OCI-LY7 (cell line): Measurements from ENCODE around the gene GALNTL6. TPM values are rescaled to one million over a fixed set of nuclear protein-coding genes. Genes with fewer than 3 reads are reported as not detected.

Source experiments
- BruUV-seq: library from RNA; stranded (reverse); fragments of 400-500 nt; replicated peaks from 2 replicates; lab custom pipeline; 2021; lab: Mats Ljungman, UMichigan
- CTCF ChIA-PET: fragments of 300-600 bp; sonication (Branson Sonifier 250); formaldehyde crosslinking; loops from one replicate; lab custom pipeline; 2022; ENCODE audit warnings: antibody characterized with exemption; ENCODE audit not compliant: unreplicated experiment; lab: Charles Lee
- POLR2A ChIA-PET: fragments of 300-600 bp; sonication (Branson Sonifier 250); formaldehyde crosslinking; loops from one replicate; lab custom pipeline; 2022; ENCODE audit warnings: antibody characterized with exemption; lab: Charles Lee
- DNase-seq: peaks from one replicate; pipeline ENCODE4 v3.0.0-alpha.2; 2015; ENCODE audit warnings: low spot score
- H2AFZ ChIP-seq: fragments of 200-600 bp; sonication (generic), shearing (Covaris generic); 2 replicates; pipeline ENCODE4 v1.6.1; 2014; ENCODE audit warnings: mild to moderate bottlenecking, antibody characterized with exemption, low read length, moderate library complexity
- H3K27ac ChIP-seq: fragments of 200-600 bp; sonication (generic); 2 replicates; pipeline ENCODE4 v1.5.1; 2014; ENCODE audit warnings: mixed run types, low read depth, mild to moderate bottlenecking, moderate library complexity, low read length, inconsistent platforms; ENCODE audit not compliant: poor library complexity, severe bottlenecking
- H3K36me3 ChIP-seq: fragments of 200-600 bp; sonication (generic); 2 replicates; pipeline ENCODE4 v1.6.1; 2014; ENCODE audit warnings: mild to moderate bottlenecking, antibody characterized with exemption, low read length, moderate library complexity, mixed read lengths; ENCODE audit not compliant: insufficient read depth
- H3K4me1 ChIP-seq: fragments of 200-600 bp; sonication (generic); 2 replicates; pipeline ENCODE4 v1.5.1; 2014; ENCODE audit warnings: mild to moderate bottlenecking, low read length; ENCODE audit not compliant: insufficient read depth, poor library complexity, severe bottlenecking
- H3K4me2 ChIP-seq: fragments of 200-600 bp; sonication (generic); 2 replicates; pipeline ENCODE4 v1.6.1; 2014; ENCODE audit warnings: mild to moderate bottlenecking, low read length
- H3K4me3 ChIP-seq: fragments of 200-600 bp; sonication (generic); 2 replicates; pipeline ENCODE4 v1.5.1; 2014; ENCODE audit warnings: mild to moderate bottlenecking, low read depth, low read length; ENCODE audit not compliant: poor library complexity, severe bottlenecking
- H3K79me2 ChIP-seq: fragments of 200-600 bp; sonication (generic); 2 replicates; pipeline ENCODE4 v1.6.1; 2016; ENCODE audit warnings: low read depth, mild to moderate bottlenecking, low read length, moderate library complexity, mixed read lengths; ENCODE audit not compliant: insufficient read depth
- H3K9me2 ChIP-seq: fragments of 200-600 bp; sonication (generic); 2 replicates; pipeline ENCODE4 v1.6.1; 2016; ENCODE audit warnings: mild to moderate bottlenecking, low read length, mixed read lengths; ENCODE audit not compliant: insufficient read depth
- H3K9me3 ChIP-seq: fragments of 200-600 bp; sonication (generic); 2 replicates; pipeline ENCODE4 v1.6.1; 2014; ENCODE audit warnings: mild to moderate bottlenecking, mixed run types, low read length, mixed read lengths
- H4K20me1 ChIP-seq: fragments of 200-600 bp; sonication (generic); 2 replicates; pipeline ENCODE4 v1.6.1; 2014; ENCODE audit warnings: mild to moderate bottlenecking, antibody characterized with exemption, low read length, moderate library complexity, mixed read lengths; ENCODE audit not compliant: insufficient read depth
- EZH2phosphoT487 ChIP-seq: fragments of 200-600 bp; sonication (generic); IDR thresholded peaks from 2 replicates; pipeline ENCODE4 v1.6.1; 2018; ENCODE audit warnings: low read depth, borderline replicate concordance, mild to moderate bottlenecking, mixed run types, antibody characterized with exemption, low read length, moderate library complexity, mixed read lengths
- intact Hi-C: fragments of 100-400 bp; cut with micrococcal nuclease; formaldehyde crosslinking; loops from one replicate; pipeline ENCODE4 v1.10.0; 2022; ENCODE audit not compliant: unreplicated experiment
- total RNA-seq, 2 experiments: library from RNA; depleted of rRNA in 1 of 2; stranded (reverse); fragments of >200 nt in 1 of 2; shearing (Covaris generic) in 1 of 2; gene quantifications; 2 replicates each; pipeline ENCODE4 v1.2.3, GENCODE V29; 2014 to 2022
- TF ChIP-seq, protein P1 (sequence below): fragments of 200-600 bp; sonication (generic); conservative IDR thresholded peaks from 2 replicates; pipeline ENCODE4 v1.5.1; 2014; ENCODE audit warnings: mild to moderate bottlenecking, antibody characterized with exemption, low read length, moderate library complexity, mixed read lengths

GALNTL6 gene
- total RNA-seq, 2 experiments from 2014 or later = not detected

DNA sequence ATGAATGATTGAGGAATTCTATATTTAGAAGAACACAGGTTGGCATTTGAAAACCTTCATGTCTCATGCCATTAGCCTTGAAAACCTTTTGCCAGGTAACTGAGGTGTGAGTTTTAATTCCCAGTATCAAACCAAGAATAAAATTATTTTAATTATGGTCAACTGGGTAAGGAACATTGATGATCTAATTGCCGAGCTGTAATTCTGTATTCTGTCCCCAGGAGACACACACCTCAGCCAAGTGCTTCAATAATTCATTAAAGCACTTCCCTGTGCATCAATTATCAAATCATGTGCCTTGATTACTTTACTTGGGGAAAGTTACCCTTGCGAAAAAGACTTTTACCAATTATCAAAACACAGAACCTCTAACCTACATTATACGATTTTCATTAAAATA, 1023.5 kb downstream of the GALNTL6 start:
- intact Hi-C loops = loop anchor here (10.0 kb wide), 1 partner anchor 632 kb away; no protein-coding TSS in a partner anchor
- no peak overlapping the region for H3K27ac ChIP-seq
- no TSS peak for BruUV-seq
- no peaks in the 10 kb centered on the region for H3K4me1 ChIP-seq
- no peaks in the 10 kb centered on the region for H3K9me2 ChIP-seq
- no peaks in the 10 kb centered on the region for H3K36me3 ChIP-seq
- no peaks in the 10 kb centered on the region for H4K20me1 ChIP-seq
- H3K4me2 ChIP-seq = no peak overlapping the region
- H2AFZ ChIP-seq = no peak overlapping the region
- TF ChIP-seq EZH2phosphoT487 = no peak
- TF ChIP-seq, protein P1, sequence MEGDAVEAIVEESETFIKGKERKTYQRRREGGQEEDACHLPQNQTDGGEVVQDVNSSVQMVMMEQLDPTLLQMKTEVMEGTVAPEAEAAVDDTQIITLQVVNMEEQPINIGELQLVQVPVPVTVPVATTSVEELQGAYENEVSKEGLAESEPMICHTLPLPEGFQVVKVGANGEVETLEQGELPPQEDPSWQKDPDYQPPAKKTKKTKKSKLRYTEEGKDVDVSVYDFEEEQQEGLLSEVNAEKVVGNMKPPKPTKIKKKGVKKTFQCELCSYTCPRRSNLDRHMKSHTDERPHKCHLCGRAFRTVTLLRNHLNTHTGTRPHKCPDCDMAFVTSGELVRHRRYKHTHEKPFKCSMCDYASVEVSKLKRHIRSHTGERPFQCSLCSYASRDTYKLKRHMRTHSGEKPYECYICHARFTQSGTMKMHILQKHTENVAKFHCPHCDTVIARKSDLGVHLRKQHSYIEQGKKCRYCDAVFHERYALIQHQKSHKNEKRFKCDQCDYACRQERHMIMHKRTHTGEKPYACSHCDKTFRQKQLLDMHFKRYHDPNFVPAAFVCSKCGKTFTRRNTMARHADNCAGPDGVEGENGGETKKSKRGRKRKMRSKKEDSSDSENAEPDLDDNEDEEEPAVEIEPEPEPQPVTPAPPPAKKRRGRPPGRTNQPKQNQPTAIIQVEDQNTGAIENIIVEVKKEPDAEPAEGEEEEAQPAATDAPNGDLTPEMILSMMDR = no peak
- no peak overlapping the region for H3K4me3 ChIP-seq
- no peaks in the 10 kb centered on the region for H3K9me3 ChIP-seq
- no peak for DNase-seq
- H3K79me2 ChIP-seq = no peaks in the 10 kb centered on the region
- CTCF ChIA-PET = no interaction called here
- POLR2A ChIA-PET = no interaction called here

DNA sequence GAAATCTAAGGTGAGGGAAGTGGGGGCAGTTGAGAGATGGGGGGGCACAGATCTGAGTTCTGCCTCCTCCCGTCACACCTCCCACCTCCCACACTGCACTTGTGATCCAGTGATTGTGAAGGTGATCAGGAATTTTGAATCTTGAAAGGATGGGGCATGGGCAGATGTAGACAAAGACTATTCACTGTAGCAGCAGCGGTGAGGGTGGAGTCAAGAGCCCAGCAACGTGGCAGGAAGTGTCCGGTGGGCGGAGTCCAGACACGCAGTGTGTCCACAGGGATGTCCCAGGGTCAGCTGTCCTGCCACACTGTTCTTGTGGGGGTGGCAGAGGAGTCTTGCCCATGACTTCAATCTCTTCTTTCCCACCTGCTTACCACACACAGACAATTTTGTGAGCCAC, 1024.9 kb downstream of the GALNTL6 start:
- intact Hi-C loops = loop anchor here (10.0 kb wide), 1 partner anchor 633 kb away; no protein-coding TSS in a partner anchor
- no TSS peak for BruUV-seq
- Histone ChIP-seq H2AFZ (no peak overlapping the region), H3K79me2 (no peaks in the 10 kb centered on the region), H3K9me2 (no peaks in the 10 kb centered on the region), H3K9me3 (no peaks in the 10 kb centered on the region), H3K36me3 (no peaks in the 10 kb centered on the region), H3K27ac (no peak overlapping the region), H4K20me1 (no peaks in the 10 kb centered on the region), H3K4me3 (no peak overlapping the region), H3K4me2 (no peak overlapping the region), H3K4me1 (no peaks in the 10 kb centered on the region)
- CTCF ChIA-PET = no interaction called here
- DNase-seq = no peak
- no peak for TF ChIP-seq EZH2phosphoT487
- TF ChIP-seq, protein P1 = no peak
- POLR2A ChIA-PET = no interaction called here

DNA sequence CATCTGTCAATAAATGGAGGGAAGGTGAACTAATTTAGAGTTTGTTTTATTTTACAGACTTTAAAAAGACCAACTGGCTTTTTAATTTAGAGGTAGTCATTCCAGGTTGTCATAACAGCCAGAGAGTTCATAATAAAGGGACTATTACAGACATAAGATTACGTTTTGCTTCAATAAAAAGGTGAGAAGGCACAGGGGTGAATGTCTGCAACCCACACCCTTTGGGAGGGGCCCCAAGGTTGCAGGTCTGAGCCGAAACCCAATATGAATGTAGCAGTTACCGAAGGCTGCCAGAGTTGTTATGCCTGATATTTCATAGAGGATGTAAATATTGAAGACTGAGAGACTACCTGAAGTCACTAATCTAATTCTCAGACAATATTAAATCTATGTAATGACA, 1025.7 kb downstream of the GALNTL6 start:
- Histone ChIP-seq H3K9me3 (no peaks in the 10 kb centered on the region), H3K9me2 (no peaks in the 10 kb centered on the region), H3K27ac (no peak overlapping the region), H3K79me2 (no peaks in the 10 kb centered on the region), H3K4me1 (no peaks in the 10 kb centered on the region), H3K36me3 (no peaks in the 10 kb centered on the region), H4K20me1 (no peaks in the 10 kb centered on the region), H2AFZ (no peak overlapping the region), H3K4me2 (no peak overlapping the region), H3K4me3 (no peak overlapping the region)
- DNase-seq = no peak
- TF ChIP-seq EZH2phosphoT487 = no peak
- TF ChIP-seq, protein P1 = no peak
- ChIA-PET CTCF (no interaction called here), POLR2A (no interaction called here)
- BruUV-seq = no TSS peak
- intact Hi-C loops = loop anchor here (10.0 kb wide), 1 partner anchor 634 kb away; no protein-coding TSS in a partner anchor
